ENCODE data around the gene COL20A1. TPM values are rescaled to one million over a fixed set of nuclear protein-coding genes. Genes with fewer than 3 reads are reported as not detected.
"Not testable (repeated sequence)": the region's sequence is repeated elsewhere in the genome, so short reads cannot be mapped to it uniquely, and the experiment has no call there.

COL20A1 gene
- total RNA-seq, 1 donor from 2014 or later = 4.1 TPM

- FAIRE-seq; DNase-seq (ENCODE audit: low spot score in 2 of 2): not testable (repeated sequence)
These were observed 13.1 kb downstream of the COL20A1 start for GRCh38 chr20:63305933-63306672.

- DNase-seq (ENCODE audit: low spot score in 2 of 2) (no peak), FAIRE-seq (no peak)
These were observed 13.9 kb downstream of the COL20A1 start for GRCh38 chr20:63306673-63307537.

DNA sequence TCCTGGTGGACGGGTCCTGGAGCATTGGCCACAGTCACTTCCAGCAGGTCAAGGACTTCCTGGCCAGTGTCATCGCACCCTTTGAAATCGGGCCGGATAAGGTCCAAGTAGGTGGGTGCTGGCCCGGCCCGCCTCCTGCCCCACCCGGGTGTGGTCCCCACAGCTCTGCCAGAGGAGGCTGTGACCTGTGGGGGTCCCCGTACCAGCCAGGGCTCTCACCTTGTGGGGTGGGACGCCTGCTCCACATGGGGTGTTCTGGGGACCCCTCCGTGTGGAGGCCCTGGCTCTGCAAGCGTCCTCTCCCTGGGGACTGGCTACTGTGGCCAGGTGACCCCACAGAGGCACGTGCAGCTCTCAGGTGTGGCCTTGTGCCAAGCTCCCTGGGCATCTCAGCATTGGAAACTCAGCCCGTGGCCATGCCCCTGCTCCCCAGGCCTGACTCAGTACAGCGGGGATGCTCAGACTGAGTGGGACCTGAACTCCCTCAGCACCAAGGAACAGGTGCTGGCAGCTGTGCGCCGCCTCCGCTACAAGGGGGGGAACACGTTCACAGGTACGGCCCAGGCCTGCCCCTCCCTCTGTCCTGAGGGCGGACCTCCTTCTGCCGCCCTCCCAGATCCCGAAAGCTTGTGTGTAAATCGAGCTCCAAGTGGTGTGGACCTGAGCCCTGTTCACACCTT, 14.7 kb downstream of the COL20A1 start:
- FAIRE-seq (no peak), DNase-seq (ENCODE audit: low spot score in 2 of 2) (no peak)

DNA sequence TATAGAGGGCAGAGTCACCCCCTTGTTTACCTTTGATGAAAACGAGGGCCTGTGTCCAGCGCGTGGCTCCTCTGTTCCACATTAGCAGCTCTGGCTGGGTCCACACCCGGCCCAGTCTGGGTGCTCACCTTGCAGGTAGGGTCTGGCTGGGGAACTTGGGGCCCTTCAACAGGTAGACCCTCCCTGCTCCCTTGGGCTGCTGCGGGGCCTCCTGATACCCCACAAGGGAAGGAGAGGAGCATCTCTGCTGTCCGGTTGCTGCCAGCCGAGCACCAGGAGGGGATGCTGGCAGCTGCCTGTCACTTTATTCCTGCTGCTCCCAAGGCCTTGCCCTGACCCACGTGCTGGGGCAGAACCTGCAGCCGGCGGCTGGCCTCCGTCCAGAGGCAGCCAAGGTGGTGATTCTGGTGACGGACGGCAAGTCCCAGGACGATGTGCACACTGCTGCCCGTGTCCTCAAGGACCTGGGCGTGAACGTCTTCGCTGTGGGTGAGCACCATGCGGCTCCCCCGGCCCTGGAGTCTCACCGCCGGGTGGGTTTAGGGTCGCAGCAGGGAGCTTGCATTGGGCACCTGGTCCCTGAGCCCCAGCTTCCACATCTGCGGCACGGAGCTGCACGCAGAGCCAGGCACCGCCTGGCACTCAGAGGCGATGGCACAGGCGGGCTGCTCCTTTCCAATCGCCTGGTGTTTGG, 15.4 kb downstream of the COL20A1 start:
- no peak for FAIRE-seq

GRCh38 chr20:63309261-63310071, 16.5 kb downstream of the COL20A1 start:
- peak; percentile 79 to 82 for DNase-seq (ENCODE audit: low spot score in 2 of 2)
- no peak for FAIRE-seq

More for the DNA sequence above, 15.4 kb downstream of the COL20A1 start:
- no peak for DNase-seq (ENCODE audit: low spot score in 2 of 2)

DNA sequence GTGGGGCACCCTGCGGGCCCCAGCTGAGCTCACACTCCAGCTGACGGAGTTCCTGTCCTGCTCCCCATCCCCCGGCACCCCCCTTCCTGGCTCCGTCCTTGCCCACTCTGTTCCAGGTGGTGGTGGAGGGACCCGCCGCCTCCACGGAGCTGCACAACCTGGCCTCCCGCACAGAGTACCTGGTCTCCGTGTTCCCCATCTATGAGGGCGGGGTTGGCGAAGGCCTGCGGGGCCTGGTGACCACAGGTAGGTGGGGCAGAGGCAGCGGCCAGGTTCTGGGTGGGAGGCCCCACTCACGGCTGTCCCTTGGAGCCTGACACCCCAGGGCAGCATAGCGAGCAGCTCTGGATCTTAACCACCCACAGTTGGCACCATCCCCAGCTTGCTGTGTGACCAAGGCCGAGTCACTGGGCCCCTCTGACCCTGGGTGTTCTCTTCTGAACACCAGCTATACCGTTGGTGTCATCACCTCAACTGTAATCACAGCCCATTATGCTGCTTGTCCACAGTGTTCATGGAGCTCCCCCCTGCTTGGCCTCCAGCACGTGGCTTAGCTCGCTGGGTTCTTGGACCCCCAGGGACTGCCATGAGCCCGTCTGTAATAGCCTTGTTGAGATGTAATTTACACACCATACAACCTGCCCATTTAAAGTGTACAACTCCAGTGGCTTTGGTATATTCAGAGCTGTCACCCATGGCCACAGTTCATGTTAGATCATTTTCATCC, 17.4 kb downstream of the COL20A1 start:
- FAIRE-seq (no peak), DNase-seq (ENCODE audit: low spot score in 2 of 2) (no peak)

- FAIRE-seq = no peak
These were observed 18.3 kb downstream of the COL20A1 start for GRCh38 chr20:63311186-63311832.

GRCh38 chr20:63311833-63312243, 18.9 kb downstream of the COL20A1 start:
- FAIRE-seq (no peak), DNase-seq (ENCODE audit: low spot score in 2 of 2) (no peak)

More at GRCh38 chr20:63311186-63311832, 18.3 kb downstream of the COL20A1 start:
- DNase-seq (ENCODE audit: low spot score in 2 of 2) = no peak

DNA sequence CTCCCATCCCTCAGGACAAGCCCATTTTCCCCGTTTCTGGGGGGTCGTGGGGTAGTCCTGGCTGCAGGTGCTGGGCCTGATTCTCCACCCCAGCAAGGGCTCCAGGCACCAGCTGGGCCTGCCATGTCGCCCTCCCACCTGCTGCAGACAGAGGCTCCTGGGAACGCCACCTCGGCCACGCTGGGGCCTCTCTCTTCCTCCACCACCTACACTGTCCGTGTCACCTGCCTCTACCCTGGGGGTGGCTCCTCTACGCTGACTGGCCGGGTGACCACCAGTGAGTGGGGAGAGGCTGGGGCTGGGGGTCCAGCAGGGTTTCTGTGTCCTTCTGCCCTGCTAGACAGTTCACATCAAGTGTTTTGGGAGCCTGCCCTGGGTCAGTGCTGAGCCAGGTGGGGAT, 19.3 kb downstream of the COL20A1 start:
- DNase-seq (ENCODE audit: low spot score in 2 of 2) = no peak
- no peak for FAIRE-seq

DNA sequence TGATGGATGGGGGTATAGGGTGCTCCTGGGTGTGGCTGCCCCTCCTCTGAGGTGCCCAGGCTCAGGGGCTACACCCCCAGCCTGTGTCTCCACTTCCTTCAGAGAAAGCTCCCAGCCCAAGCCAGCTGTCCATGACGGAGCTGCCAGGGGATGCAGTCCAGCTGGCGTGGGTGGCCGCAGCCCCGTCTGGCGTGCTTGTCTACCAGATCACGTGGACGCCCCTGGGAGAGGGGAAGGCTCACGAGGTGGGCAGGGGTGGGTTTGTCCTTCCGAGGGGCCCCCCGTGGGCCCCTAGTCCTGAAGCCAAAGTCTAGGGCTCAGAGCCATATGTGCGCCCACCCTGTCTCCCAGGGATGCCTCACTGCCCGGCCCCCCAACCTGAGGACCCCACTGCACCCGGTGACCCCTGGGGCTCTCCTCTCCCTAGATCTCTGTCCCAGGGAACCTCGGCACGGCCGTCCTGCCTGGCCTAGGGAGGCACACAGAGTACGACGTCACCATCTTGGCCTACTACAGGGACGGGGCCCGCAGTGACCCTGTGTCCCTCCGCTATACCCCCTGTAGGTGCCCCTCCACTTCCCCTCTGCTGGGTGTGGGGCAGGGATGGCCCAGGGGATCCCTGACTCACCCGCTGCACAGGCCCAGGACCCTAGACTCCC, 19.8 kb downstream of the COL20A1 start:
- DNase-seq (ENCODE audit: low spot score in 2 of 2) (peak; percentile 66 to 71), FAIRE-seq (no peak)

GRCh38 chr20:63313349-63314014, 20.5 kb downstream of the COL20A1 start:
- no peak for DNase-seq (ENCODE audit: low spot score in 2 of 2)
- FAIRE-seq = no peak

DNA sequence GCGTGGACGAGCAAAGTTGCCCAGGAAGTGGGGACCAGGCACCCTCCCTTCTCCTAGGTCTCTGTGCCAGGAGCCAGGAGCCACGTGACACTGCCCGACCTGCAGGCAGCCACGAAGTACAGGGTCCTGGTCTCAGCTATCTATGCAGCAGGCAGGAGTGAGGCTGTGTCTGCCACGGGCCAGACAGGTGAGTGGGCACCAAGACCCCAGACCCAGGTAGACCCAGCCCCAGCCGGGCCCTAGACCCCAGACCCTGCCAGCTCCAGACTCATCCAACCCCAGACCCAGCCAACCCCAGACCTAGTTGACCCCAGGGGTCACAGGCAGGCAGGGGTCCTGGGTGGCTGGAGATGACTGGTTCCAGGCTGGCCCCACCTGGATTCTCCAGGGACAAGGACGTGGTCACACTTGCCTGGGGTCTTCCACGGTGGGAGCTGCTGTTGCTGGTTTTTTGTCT, 21.1 kb downstream of the COL20A1 start:
- FAIRE-seq (no peak), DNase-seq (ENCODE audit: low spot score in 2 of 2) (no peak)

DNA sequence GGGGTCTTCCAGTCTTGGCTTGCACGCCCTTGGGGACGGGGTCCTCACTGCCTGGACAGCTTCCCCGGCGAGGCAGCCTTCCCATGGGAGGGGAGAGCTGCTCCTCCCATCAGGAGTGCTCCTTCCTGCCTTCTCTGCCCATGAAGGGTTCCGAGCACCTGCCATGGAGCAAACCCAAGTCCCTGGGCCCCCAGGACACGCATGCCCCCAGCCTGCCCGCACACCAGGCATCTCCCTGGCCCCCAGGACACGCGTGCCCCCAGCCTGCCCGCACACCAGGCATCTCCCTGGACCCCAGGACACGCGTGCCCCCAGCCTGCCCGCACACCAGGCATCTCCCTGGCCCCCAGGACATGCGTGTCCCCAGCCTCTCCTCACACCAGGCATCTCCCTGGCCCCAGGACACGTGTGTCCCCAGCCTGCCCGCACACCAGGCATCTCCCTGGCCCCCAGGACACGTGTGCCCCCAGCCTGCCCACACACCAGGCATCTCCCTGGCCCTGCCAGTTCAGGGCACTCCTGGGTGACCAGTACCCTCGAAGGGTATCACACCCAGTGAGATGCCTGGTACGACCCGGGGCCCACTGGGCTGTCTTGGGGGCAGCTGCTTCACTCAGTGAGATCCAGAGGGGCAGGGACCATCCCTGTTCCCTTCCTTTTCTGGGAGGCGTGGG, 21.7 kb downstream of the COL20A1 start:
- no peak for DNase-seq (ENCODE audit: low spot score in 2 of 2)
- FAIRE-seq = no peak

DNA sequence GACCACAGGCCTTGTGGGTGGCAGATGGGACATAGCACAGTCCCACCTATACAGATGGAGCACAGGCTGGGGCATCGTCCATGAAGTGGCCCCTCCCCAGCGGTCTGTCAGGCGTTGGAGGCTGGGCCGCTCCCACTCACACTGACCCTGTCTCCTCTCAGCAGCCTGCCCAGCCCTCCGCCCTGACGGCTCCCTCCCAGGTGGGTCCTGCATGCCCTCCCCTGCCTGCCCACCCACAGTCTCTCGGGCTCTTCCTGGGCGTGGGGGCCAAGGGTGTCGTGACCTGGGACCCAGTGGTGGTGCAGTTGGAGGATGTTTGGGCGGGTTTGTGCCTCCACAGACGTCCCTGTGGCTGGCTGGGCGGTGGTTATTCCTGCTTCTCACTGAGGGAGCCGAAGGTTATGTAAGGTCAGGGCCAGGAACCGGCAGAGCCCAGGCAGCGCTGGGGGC, 22.3 kb downstream of the COL20A1 start:
- DNase-seq (ENCODE audit: low spot score in 2 of 2) = no peak
- FAIRE-seq = no peak

GRCh38 chr20:63315731-63316491, 22.9 kb downstream of the COL20A1 start:
- DNase-seq (ENCODE audit: low spot score in 2 of 2) (no peak), FAIRE-seq (no peak)

DNA sequence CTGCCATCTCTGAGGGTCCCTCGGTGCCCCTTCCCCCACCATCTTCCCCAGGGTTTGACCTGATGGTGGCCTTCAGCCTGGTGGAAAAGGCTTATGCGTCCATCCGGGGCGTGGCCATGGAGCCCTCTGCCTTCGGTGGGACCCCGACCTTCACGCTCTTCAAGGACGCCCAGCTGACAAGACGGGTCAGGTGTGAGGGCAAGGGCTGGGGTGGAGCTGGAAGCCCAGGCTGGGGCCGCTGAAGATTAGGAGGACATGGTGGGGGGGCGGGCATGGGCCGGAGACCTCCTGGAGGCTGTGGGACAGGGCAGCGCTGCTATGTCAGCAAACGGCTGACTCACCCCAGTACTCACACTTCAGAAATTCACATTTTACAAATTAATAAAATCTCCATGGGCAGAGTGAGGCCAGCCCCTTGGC, 23.5 kb downstream of the COL20A1 start:
- no peak for FAIRE-seq
- no peak for DNase-seq (ENCODE audit: low spot score in 2 of 2)
